ENCODE measurements around the gene MICAL2.

MICAL2 gene

GRCh38 chr11:12099132-12099873, 11.1 kb upstream of the MICAL2 start:
- DNase-seq: no peak

GRCh38 chr11:12100429-12100828, 10.0 kb upstream of the MICAL2 start:
- DNase-seq: no peak

GRCh38 chr11:12100841-12101242, 9.5 kb upstream of the MICAL2 start:
- DNase-seq: peak; percentile 79

GRCh38 chr11:12101318-12101717, 9.1 kb upstream of the MICAL2 start:
- no peak for DNase-seq

- no peak for DNase-seq
These were observed 7.6 kb upstream of the MICAL2 start for GRCh38 chr11:12102588-12103410.

GRCh38 chr11:12103411-12104225, 6.8 kb upstream of the MICAL2 start:
- no peak for DNase-seq

- DNase-seq: no peak
These were observed 4.9 kb upstream of the MICAL2 start for GRCh38 chr11:12105471-12105870.

GRCh38 chr11:12106101-12106500, 4.3 kb upstream of the MICAL2 start:
- DNase-seq: no peak

GRCh38 chr11:12106501-12106900, 3.9 kb upstream of the MICAL2 start:
- no peak for DNase-seq

GRCh38 chr11:12108875-12109453, 1.4 kb upstream of the MICAL2 start:
- DNase-seq: no peak

GRCh38 chr11:12109591-12110196, 696 bp upstream of the MICAL2 start:
- DNase-seq: no peak

GRCh38 chr11:12110714-12111548, 541 bp downstream of the MICAL2 start:
- DNase-seq: no peak

- DNase-seq: peak; percentile 30
These were observed 1.4 kb downstream of the MICAL2 start for GRCh38 chr11:12111549-12112520.

GRCh38 chr11:12112750-12113149, 2.4 kb downstream of the MICAL2 start:
- no peak for DNase-seq

- no peak for DNase-seq
These were observed 2.9 kb downstream of the MICAL2 start for GRCh38 chr11:12113294-12113693.

- no peak for DNase-seq
These were observed 4.0 kb downstream of the MICAL2 start for GRCh38 chr11:12114193-12115033.

- no peak for DNase-seq
These were observed 6.1 kb downstream of the MICAL2 start for GRCh38 chr11:12116425-12117032.

GRCh38 chr11:12117200-12117599, 6.8 kb downstream of the MICAL2 start:
- DNase-seq: no peak

- no peak for DNase-seq
These were observed 7.2 kb downstream of the MICAL2 start for GRCh38 chr11:12117611-12118010.
